LNCAP (cell line): ENCODE measurements around the gene TRIM29.

Experiments used
- CTCF ChIP-seq: fragments of 450-650 bp; IDR thresholded peaks from 2 replicates; pipeline ENCODE4 v1.5.1; 2017; ENCODE audit warnings: mild to moderate bottlenecking

Gene TRIM29

GRCh38 chr11:120091121-120091520 is 46.8 kb downstream of the TRIM29 start:
- TF ChIP-seq CTCF = no peak

- TF ChIP-seq CTCF = no peak
These were observed 47.5 kb downstream of the TRIM29 start for GRCh38 chr11:120090411-120090810.

GRCh38 chr11:120089036-120090001 is 48.6 kb downstream of the TRIM29 start:
- TF ChIP-seq CTCF = no peak

GRCh38 chr11:120088056-120088455 is 49.9 kb downstream of the TRIM29 start:
- no peak for TF ChIP-seq CTCF

GRCh38 chr11:120086651-120087050 is 51.3 kb downstream of the TRIM29 start:
- TF ChIP-seq CTCF = no peak

GRCh38 chr11:120079750-120080610 is 57.9 kb downstream of the TRIM29 start:
- TF ChIP-seq CTCF = peak; percentile 20; the same call in 1 of the 2 replicates

- no peak for TF ChIP-seq CTCF
These were observed 59.5 kb downstream of the TRIM29 start for GRCh38 chr11:120078397-120078796.
